GM12878 (cell line): ENCODE measurements around the gene VAC14. TPM values are rescaled to one million over a fixed set of nuclear protein-coding genes. Genes with fewer than 3 reads are reported as not detected.

Experiments used
- ATF2 ChIP-seq: IDR thresholded peaks from 2 replicates; pipeline ENCODE4 v1.6.1; 2012; ENCODE audit warnings: low read length, inconsistent platforms
- CBX5 ChIP-seq: sonication (generic); IDR thresholded peaks from 2 replicates; pipeline ENCODE4 v1.6.1; 2016; ENCODE audit warnings: low read depth, moderate library complexity, mild to moderate bottlenecking, inconsistent platforms
- NFXL1 ChIP-seq: fragments of 450-650 bp; IDR thresholded peaks from 2 replicates; pipeline ENCODE4 v1.6.1; 2017; ENCODE audit warnings: antibody characterized with exemption, mild to moderate bottlenecking, borderline replicate concordance
- RUNX3 ChIP-seq: IDR thresholded peaks from 2 replicates; pipeline ENCODE4 v1.6.1; 2012; ENCODE audit warnings: low read length, inconsistent platforms
- SMC3 ChIP-seq: IDR thresholded peaks from 2 replicates; pipeline ENCODE4 v1.6.1; 2011; ENCODE audit warnings: low read length, improper control_type of control experiment, borderline replicate concordance
- ZBED1 ChIP-seq: IDR thresholded peaks from 2 replicates; pipeline ENCODE4 v1.6.1; 2016; ENCODE audit warnings: borderline replicate concordance
- ZBTB40 ChIP-seq: fragments of 450-650 bp; IDR thresholded peaks from 2 replicates; pipeline ENCODE4 v1.6.1; 2016; ENCODE audit warnings: mild to moderate bottlenecking, moderate library complexity, borderline replicate concordance
- polyA plus RNA-seq, 11 experiments: library from polyadenylated mRNA; depleted of rRNA in 4 of 11; unstranded in 6 of 11; stranded (reverse) in 5 of 11; fragments of >200 nt; fragmentation: Nextera tagmentation in 4 of 11; fragmentation: Illumina TruSeq in 1 of 11; extraction: Ambion mirVana in 4 of 11; extraction: Trizol in 1 of 11; gene quantifications; 1 replicate in 1 of 11; 2 replicates in 10 of 11; pipeline versions ENCODE4 v1.2.1 to v1.2.3, GENCODE V29; 2011 to 2016; ENCODE audit warnings: inconsistent platforms in 2 of 11, missing spikeins in 2 of 11, low read depth in 1 of 11
- total RNA-seq, 4 experiments: library from RNA; depleted of rRNA in 3 of 4; stranded (reverse); fragments of >200 nt in 3 of 4; fragmentation: Illumina TruSeq in 1 of 4; extraction: Trizol in 1 of 4; gene quantifications; 2 replicates each; pipeline versions ENCODE4 v1.2.1 to v1.2.3, GENCODE V29; 2013 to 2021

Gene VAC14
- total and polyA plus RNA-seq, 10 of the 15 experiments (the other 5 are each of a cell fraction or from before 2014, with no cell fraction given), result 1.3 to 45.5 (median 25.5) TPM

- TF ChIP-seq CBX5, result no peak
- TF ChIP-seq NFXL1, result no peak
- no peak for TF ChIP-seq ATF2
- TF ChIP-seq SMC3, result no peak
- no peak for TF ChIP-seq RUNX3
- no peak for TF ChIP-seq ZBTB40
- no peak for TF ChIP-seq ZBED1
Observed at GRCh38 chr16:70694868-70695218, 106.1 kb downstream of the VAC14 start (continued).
